T-helper 1 cell treated with Interleukin-12 subunit alpha and Interleukin-12 subunit beta and Interleukin-4 antibody, amounts not matched to agents 30 μg/mL and 1 μg/mL, for 36 hours (primary cell): Measurements from ENCODE around the gene PSMC5.
"Not testable (repeated sequence)": the region's sequence is repeated elsewhere in the genome, so short reads cannot be mapped to it uniquely, and the experiment has no call there.

Source experiments
- H3K27ac Mint-ChIP-seq: one replicate; pipeline ENCODE4 v1.8.0; 2021; ENCODE audit warnings: mild to moderate bottlenecking, mixed read lengths
- H3K27me3 Mint-ChIP-seq: one replicate; pipeline ENCODE4 v1.8.0; 2021; ENCODE audit warnings: low read depth, mixed read lengths
- H3K36me3 Mint-ChIP-seq: one replicate; pipeline ENCODE4 v1.8.0; 2021; ENCODE audit warnings: low read depth, mixed read lengths
- H3K4me1 Mint-ChIP-seq: one replicate; pipeline ENCODE4 v1.8.0; 2021; ENCODE audit warnings: low read depth, mixed read lengths
- H3K4me3 Mint-ChIP-seq: one replicate; pipeline ENCODE4 v1.8.0; 2021; ENCODE audit warnings: mild to moderate bottlenecking, moderate library complexity, mixed read lengths
- H3K9me3 Mint-ChIP-seq: one replicate; pipeline ENCODE4 v1.8.0; 2021; ENCODE audit warnings: mixed read lengths

Gene PSMC5

GRCh38 chr17:63855185-63855584 lies 28.0 kb downstream of the PSMC5 start:
- H3K27ac Mint-ChIP-seq: no peak overlapping the region
- peaks cover 52% of the 10 kb centered on the region for H3K27me3 Mint-ChIP-seq
- no peaks in the 10 kb centered on the region for H3K9me3 Mint-ChIP-seq
- H3K36me3 Mint-ChIP-seq: no peaks in the 10 kb centered on the region
- no peak overlapping the region for H3K4me3 Mint-ChIP-seq
- H3K4me1 Mint-ChIP-seq: no peaks in the 10 kb centered on the region

- H3K27me3 Mint-ChIP-seq: peaks cover 51% of the 10 kb centered on the region
- H3K36me3 Mint-ChIP-seq, H3K4me3 Mint-ChIP-seq, H3K27ac Mint-ChIP-seq, H3K9me3 Mint-ChIP-seq, H3K4me1 Mint-ChIP-seq: not testable (repeated sequence)
These were observed 29.2 kb downstream of the PSMC5 start for GRCh38 chr17:63856425-63856824.

GRCh38 chr17:63859257-63859656 lies 32.0 kb downstream of the PSMC5 start:
- no peak overlapping the region for H3K4me3 Mint-ChIP-seq
- no peak overlapping the region for H3K27ac Mint-ChIP-seq

GRCh38 chr17:63866625-63867024 lies 39.4 kb downstream of the PSMC5 start:
- H3K27ac Mint-ChIP-seq, H3K9me3 Mint-ChIP-seq, H3K36me3 Mint-ChIP-seq, H3K4me3 Mint-ChIP-seq, H3K4me1 Mint-ChIP-seq: not testable (repeated sequence)
- H3K27me3 Mint-ChIP-seq: peaks cover 24% of the 10 kb centered on the region

More at GRCh38 chr17:63859257-63859656, 32.0 kb downstream of the PSMC5 start:
- Mint-ChIP-seq H3K27me3 (peaks cover 45% of the 10 kb centered on the region), H3K9me3 (no peaks in the 10 kb centered on the region), H3K4me1 (no peaks in the 10 kb centered on the region), H3K36me3 (no peaks in the 10 kb centered on the region)

GRCh38 chr17:63869491-63870291 lies 42.5 kb downstream of the PSMC5 start:
- H3K27ac Mint-ChIP-seq, H3K9me3 Mint-ChIP-seq, H3K4me3 Mint-ChIP-seq, H3K4me1 Mint-ChIP-seq, H3K36me3 Mint-ChIP-seq: not testable (repeated sequence)
- peaks cover 16% of the 10 kb centered on the region for H3K27me3 Mint-ChIP-seq

GRCh38 chr17:63870292-63870665 lies 43.0 kb downstream of the PSMC5 start:
- H3K27ac Mint-ChIP-seq, H3K4me3 Mint-ChIP-seq, H3K9me3 Mint-ChIP-seq, H3K4me1 Mint-ChIP-seq, H3K36me3 Mint-ChIP-seq: not testable (repeated sequence)
- peaks cover 16% of the 10 kb centered on the region for H3K27me3 Mint-ChIP-seq

- not testable (repeated sequence) for H3K36me3 Mint-ChIP-seq, H3K9me3 Mint-ChIP-seq, H3K4me1 Mint-ChIP-seq, H3K27ac Mint-ChIP-seq, H3K4me3 Mint-ChIP-seq
- peaks cover 16% of the 10 kb centered on the region for H3K27me3 Mint-ChIP-seq
These were observed 44.6 kb downstream of the PSMC5 start for GRCh38 chr17:63871646-63872365.

GRCh38 chr17:63873577-63873976 lies 46.3 kb downstream of the PSMC5 start, which contains the start of gene CSH2:
Gene CSH2 (minus strand): TSS chr17:63873677. CDS start chr17:63873614, 63 bp downstream.
- not testable (repeated sequence) for H3K9me3 Mint-ChIP-seq, H3K36me3 Mint-ChIP-seq, H3K4me3 Mint-ChIP-seq, H3K27ac Mint-ChIP-seq, H3K4me1 Mint-ChIP-seq
- H3K27me3 Mint-ChIP-seq: peaks cover 16% of the 10 kb centered on the region

- peaks cover 12% of the 10 kb centered on the region for H3K27me3 Mint-ChIP-seq
- not testable (repeated sequence) for H3K36me3 Mint-ChIP-seq, H3K27ac Mint-ChIP-seq, H3K4me3 Mint-ChIP-seq, H3K4me1 Mint-ChIP-seq, H3K9me3 Mint-ChIP-seq
These were observed 46.9 kb downstream of the PSMC5 start for GRCh38 chr17:63874061-63874626.

- H3K36me3 Mint-ChIP-seq, H3K4me3 Mint-ChIP-seq, H3K27ac Mint-ChIP-seq, H3K9me3 Mint-ChIP-seq, H3K4me1 Mint-ChIP-seq: not testable (repeated sequence)
- H3K27me3 Mint-ChIP-seq: peaks cover 15% of the 10 kb centered on the region
These were observed 47.5 kb downstream of the PSMC5 start for GRCh38 chr17:63874693-63875092.

- H3K27me3 Mint-ChIP-seq, H3K4me3 Mint-ChIP-seq, H3K27ac Mint-ChIP-seq, H3K9me3 Mint-ChIP-seq, H3K4me1 Mint-ChIP-seq, H3K36me3 Mint-ChIP-seq: not testable (repeated sequence)
These were observed 51.2 kb downstream of the PSMC5 start for GRCh38 chr17:63878413-63878812.

- Mint-ChIP-seq H3K4me3 (no peak overlapping the region), H3K36me3 (no peaks in the 10 kb centered on the region), H3K9me3 (no peaks in the 10 kb centered on the region), H3K27ac (no peak overlapping the region), H3K4me1 (peaks cover 2% of the 10 kb centered on the region), H3K27me3 (peaks cover 10% of the 10 kb centered on the region)
These were observed 53.5 kb downstream of the PSMC5 start for GRCh38 chr17:63880706-63881105.

- not testable (repeated sequence) for H3K4me3 Mint-ChIP-seq, H3K9me3 Mint-ChIP-seq, H3K36me3 Mint-ChIP-seq, H3K4me1 Mint-ChIP-seq, H3K27ac Mint-ChIP-seq
- peaks cover 10% of the 10 kb centered on the region for H3K27me3 Mint-ChIP-seq
These were observed 54.1 kb downstream of the PSMC5 start for GRCh38 chr17:63881337-63881736.
